Stimulated activated effector memory CD8-positive, alpha-beta T cell treated with anti-CD3 and anti-CD28 coated beads, Interleukin-12 subunit alpha, Interleukin-12 subunit beta, amount 100 ng/mL, for 72 hours (primary cell): Measurements from ENCODE around the gene BDKRB2.
"Not testable (repeated sequence)": the region's sequence is repeated elsewhere in the genome, so short reads cannot be mapped to it uniquely, and the experiment has no call there.

Experiments used
- ATAC-seq: fragments of 150-1000 bp; cut with Tn5 transposase; 2 replicates; pipeline ENCODE4 v1.10.0; 2021
- DNase-seq, 2 donors: peaks; one replicate each; pipeline ENCODE4 v3.0.0; 2021 to 2022; ENCODE audit warnings: low spot score in 2 of 2
- H3K27ac Mint-ChIP-seq: one replicate; pipeline ENCODE4 v1.8.0; 2022; ENCODE audit warnings: mild to moderate bottlenecking, mixed read lengths
- H3K36me3 Mint-ChIP-seq: one replicate; pipeline ENCODE4 v1.8.0; 2022; ENCODE audit warnings: mild to moderate bottlenecking, mixed read lengths
- H3K4me1 Mint-ChIP-seq: one replicate; pipeline ENCODE4 v1.8.0; 2022; ENCODE audit warnings: mixed read lengths
- H3K4me3 Mint-ChIP-seq: one replicate; pipeline ENCODE4 v1.8.0; 2022; ENCODE audit warnings: mild to moderate bottlenecking, mixed read lengths
- H3K9me3 Mint-ChIP-seq: one replicate; pipeline ENCODE4 v1.8.0; 2022; ENCODE audit warnings: mixed read lengths

Gene BDKRB2

GRCh38 chr14:96242126-96242525, 37.5 kb downstream of the BDKRB2 start:
- Mint-ChIP-seq H3K4me3 (no peak overlapping the region), H3K4me1 (no peaks in the 10 kb centered on the region), H3K27ac (no peak overlapping the region), H3K9me3 (no peaks in the 10 kb centered on the region), H3K36me3 (no peaks in the 10 kb centered on the region)
- no peak for DNase-seq
- no peak for ATAC-seq

GRCh38 chr14:96243785-96244184, 39.1 kb downstream of the BDKRB2 start:
- no peak overlapping the region for H3K27ac Mint-ChIP-seq
- H3K36me3 Mint-ChIP-seq, result no peaks in the 10 kb centered on the region
- ATAC-seq, result no peak
- no peak overlapping the region for H3K4me3 Mint-ChIP-seq
- no peak for DNase-seq
- no peaks in the 10 kb centered on the region for H3K9me3 Mint-ChIP-seq
- no peaks in the 10 kb centered on the region for H3K4me1 Mint-ChIP-seq

GRCh38 chr14:96245074-96245473, 40.4 kb downstream of the BDKRB2 start:
- not testable (repeated sequence) for H3K4me3 Mint-ChIP-seq, H3K4me1 Mint-ChIP-seq, H3K27ac Mint-ChIP-seq, DNase-seq, ATAC-seq, H3K9me3 Mint-ChIP-seq, H3K36me3 Mint-ChIP-seq

- Mint-ChIP-seq H3K9me3 (no peaks in the 10 kb centered on the region), H3K4me3 (no peak overlapping the region), H3K36me3 (no peaks in the 10 kb centered on the region), H3K4me1 (no peaks in the 10 kb centered on the region), H3K27ac (no peak overlapping the region)
- DNase-seq (no peak), ATAC-seq (no peak)
These were observed 41.3 kb downstream of the BDKRB2 start for GRCh38 chr14:96245710-96246538.

- no peaks in the 10 kb centered on the region for H3K4me1 Mint-ChIP-seq
- no peaks in the 10 kb centered on the region for H3K36me3 Mint-ChIP-seq
- H3K27ac Mint-ChIP-seq, result no peak overlapping the region
- H3K4me3 Mint-ChIP-seq, result no peak overlapping the region
- ATAC-seq, result no peak
- no peaks in the 10 kb centered on the region for H3K9me3 Mint-ChIP-seq
- no peak for DNase-seq
These were observed 41.9 kb downstream of the BDKRB2 start for GRCh38 chr14:96246539-96246847.

GRCh38 chr14:96247031-96247430, 42.4 kb downstream of the BDKRB2 start:
- Mint-ChIP-seq H3K9me3 (no peaks in the 10 kb centered on the region), H3K36me3 (no peaks in the 10 kb centered on the region), H3K4me1 (no peaks in the 10 kb centered on the region), H3K27ac (no peak overlapping the region), H3K4me3 (no peak overlapping the region)
- DNase-seq (no peak), ATAC-seq (no peak)

- DNase-seq (no peak), ATAC-seq (no peak)
- Mint-ChIP-seq H3K9me3 (no peaks in the 10 kb centered on the region), H3K4me1 (no peaks in the 10 kb centered on the region), H3K27ac (no peak overlapping the region), H3K36me3 (no peaks in the 10 kb centered on the region), H3K4me3 (no peak overlapping the region)
These were observed 44.4 kb downstream of the BDKRB2 start for GRCh38 chr14:96249029-96249428.

- Mint-ChIP-seq H3K36me3 (no peaks in the 10 kb centered on the region), H3K4me3 (no peak overlapping the region)
These were observed 45.8 kb downstream of the BDKRB2 start for GRCh38 chr14:96250485-96250884.

GRCh38 chr14:96251656-96252155, 47.1 kb downstream of the BDKRB2 start:
- DNase-seq (no peak), ATAC-seq (no peak)
- Mint-ChIP-seq H3K36me3 (no peaks in the 10 kb centered on the region), H3K27ac (no peak overlapping the region), H3K4me1 (no peaks in the 10 kb centered on the region), H3K9me3 (no peaks in the 10 kb centered on the region), H3K4me3 (no peak overlapping the region)

More at GRCh38 chr14:96250485-96250884, 45.8 kb downstream of the BDKRB2 start:
- no peak for ATAC-seq
- Mint-ChIP-seq H3K27ac (no peak overlapping the region), H3K4me1 (no peaks in the 10 kb centered on the region), H3K9me3 (no peaks in the 10 kb centered on the region)
- DNase-seq, result no peak

- no peaks in the 10 kb centered on the region for H3K36me3 Mint-ChIP-seq
- no peaks in the 10 kb centered on the region for H3K9me3 Mint-ChIP-seq
- no peaks in the 10 kb centered on the region for H3K4me1 Mint-ChIP-seq
- DNase-seq, result no peak
- H3K4me3 Mint-ChIP-seq, result no peak overlapping the region
- peak; percentile 33 for ATAC-seq
- H3K27ac Mint-ChIP-seq, result no peak overlapping the region
These were observed 47.8 kb downstream of the BDKRB2 start for GRCh38 chr14:96252323-96252998.

GRCh38 chr14:96252999-96253539, 48.4 kb downstream of the BDKRB2 start:
- no peak overlapping the region for H3K4me3 Mint-ChIP-seq
- ATAC-seq (no peak), DNase-seq (no peak)
- no peaks in the 10 kb centered on the region for H3K36me3 Mint-ChIP-seq
- no peaks in the 10 kb centered on the region for H3K4me1 Mint-ChIP-seq
- H3K27ac Mint-ChIP-seq, result no peak overlapping the region
- no peaks in the 10 kb centered on the region for H3K9me3 Mint-ChIP-seq

- DNase-seq, result no peak
- no peaks in the 10 kb centered on the region for H3K9me3 Mint-ChIP-seq
- H3K27ac Mint-ChIP-seq, result no peak overlapping the region
- no peak for ATAC-seq
- no peak overlapping the region for H3K4me3 Mint-ChIP-seq
- H3K4me1 Mint-ChIP-seq, result no peaks in the 10 kb centered on the region
- H3K36me3 Mint-ChIP-seq, result no peaks in the 10 kb centered on the region
These were observed 50.0 kb downstream of the BDKRB2 start for GRCh38 chr14:96254687-96255086.

- Mint-ChIP-seq H3K4me1 (no peaks in the 10 kb centered on the region), H3K36me3 (no peaks in the 10 kb centered on the region), H3K27ac (no peak within 1 kb of the TSS), H3K9me3 (no peaks in the 10 kb centered on the region), H3K4me3 (no peak within 1 kb of the TSS)
- ATAC-seq, result no peak
- no peak for DNase-seq
These were observed 51.1 kb downstream of the BDKRB2 start, which contains the start of gene BDKRB1 for GRCh38 chr14:96255501-96256366. BDKRB1 (plus strand) TSS chr14:96256210; CDS start chr14:96263683, 7,473 bp downstream.

GRCh38 chr14:96256407-96256806, 51.8 kb downstream of the BDKRB2 start:
- H3K36me3 Mint-ChIP-seq, result no peaks in the 10 kb centered on the region
- no peak overlapping the region for H3K4me3 Mint-ChIP-seq
- no peak overlapping the region for H3K27ac Mint-ChIP-seq
- ATAC-seq (no peak), DNase-seq (no peak)
- H3K9me3 Mint-ChIP-seq, result no peaks in the 10 kb centered on the region
- no peaks in the 10 kb centered on the region for H3K4me1 Mint-ChIP-seq

- no peak for DNase-seq
These were observed 52.4 kb downstream of the BDKRB2 start for GRCh38 chr14:96257056-96257455.

More at GRCh38 chr14:96257056-96257455, 52.4 kb downstream of the BDKRB2 start:
- Mint-ChIP-seq H3K9me3 (no peaks in the 10 kb centered on the region), H3K36me3 (no peaks in the 10 kb centered on the region), H3K4me1 (no peaks in the 10 kb centered on the region), H3K4me3 (no peak overlapping the region), H3K27ac (no peak overlapping the region)
- no peak for ATAC-seq
